H1 (cell line): ENCODE results near the gene UBXN4. TPM values are rescaled to one million over a fixed set of nuclear protein-coding genes. Genes with fewer than 3 reads are reported as not detected.

Experiments
- CTCF ChIA-PET: fragments of 300-600 bp; sonication (Branson Sonifier 250); formaldehyde crosslinking; loops from one replicate; lab custom pipeline; 2021; ENCODE audit not compliant: partially characterized antibody; lab: Charles Lee
- POLR2A ChIA-PET: fragments of 300-600 bp; sonication (Branson Sonifier 250); formaldehyde crosslinking; loops from one replicate; lab custom pipeline; 2021; ENCODE audit warnings: inconsistent platforms; ENCODE audit not compliant: partially characterized antibody; lab: Charles Lee
- DNase-seq, 2 experiments: peaks; one replicate each; pipeline versions ENCODE4 v3.0.0 to v3.0.0-alpha.2; 2010 to 2022; ENCODE audit warnings: low spot score in 2 of 2, low read depth in 1 of 2, mixed read lengths in 1 of 2
- FAIRE-seq: peaks from 2 replicates; lab custom pipeline; 2011; peaks lifted over from hg19 to GRCh38; lab: Jason Lieb, UNC
- H2AFZ ChIP-seq: 2 replicates; pipeline ENCODE4 v1.8.1; 2012; ENCODE audit warnings: low read length, inconsistent platforms
- H2AK5ac ChIP-seq: 2 replicates; pipeline ENCODE4 v1.6.1; 2013; ENCODE audit warnings: low read depth, low read length
- H2BK120ac ChIP-seq: replicated peaks from 2 replicates; pipeline ENCODE3; 2013; ENCODE audit warnings: low read depth, low read length, inconsistent platforms
- H2BK12ac ChIP-seq: 2 replicates; pipeline ENCODE4 v1.6.1; 2013; ENCODE audit warnings: low read depth, low read length
- H2BK15ac ChIP-seq: 2 replicates; pipeline ENCODE4 v1.6.1; 2013; ENCODE audit warnings: low read length
- H2BK20ac ChIP-seq: 2 replicates; pipeline ENCODE4 v1.6.1; 2013; ENCODE audit warnings: low read length
- H2BK5ac ChIP-seq: 2 replicates; pipeline ENCODE4 v1.6.1; 2013; ENCODE audit warnings: low read depth, low read length
- H3K14ac ChIP-seq: 2 replicates; pipeline ENCODE4 v1.6.1; 2013; ENCODE audit warnings: inconsistent platforms; ENCODE audit not compliant: insufficient read length
- H3K18ac ChIP-seq: 2 replicates; pipeline ENCODE4 v1.6.1; 2013; ENCODE audit warnings: low read length; ENCODE audit errors: extremely low read depth
- H3K23ac ChIP-seq: 2 replicates; pipeline ENCODE4 v1.6.1; 2013; ENCODE audit warnings: inconsistent platforms; ENCODE audit not compliant: insufficient read length
- H3K23me2 ChIP-seq: 2 replicates; pipeline ENCODE4 v1.6.1; 2013; ENCODE audit warnings: low read depth, low read length
- H3K27ac ChIP-seq: 2 replicates; pipeline ENCODE4 v1.6.1; 2011; ENCODE audit warnings: low read depth, low read length, inconsistent platforms
- H3K27me3 ChIP-seq, 4 experiments: replicated peaks in 1 of 4; 1 replicate in 1 of 4; 2 replicates in 3 of 4; pipeline versions ENCODE4 v1.6.1 to v1.8.1; 2011 to 2013; ENCODE audit warnings: low read length in 3 of 4, mild to moderate bottlenecking in 3 of 4, inconsistent platforms in 2 of 4, mixed read lengths in 2 of 4, moderate library complexity in 1 of 4; ENCODE audit not compliant: control insufficient read depth in 3 of 4, insufficient read depth in 3 of 4; ENCODE audit errors: extremely low read depth in 1 of 4
- H3K36me3 ChIP-seq, 4 experiments: 2 replicates each; pipeline versions ENCODE4 v1.6.1 to v1.8.1; 2011 to 2013; ENCODE audit warnings: mild to moderate bottlenecking in 4 of 4, low read length in 3 of 4, moderate library complexity in 2 of 4, control low read depth in 1 of 4, inconsistent platforms in 1 of 4; ENCODE audit not compliant: insufficient read depth in 4 of 4, control insufficient read depth in 2 of 4
- H3K4ac ChIP-seq: replicated peaks from 2 replicates; pipeline ENCODE3; 2013; ENCODE audit warnings: low read length, low read depth, mixed read lengths, inconsistent platforms; ENCODE audit not compliant: insufficient read length
- H3K4me1 ChIP-seq, 4 experiments: replicated peaks in 1 of 4; 1 replicate in 1 of 4; 2 replicates in 3 of 4; pipeline versions ENCODE4 v1.6.1 to v1.8.1; 2011 to 2013; ENCODE audit warnings: low read length in 3 of 4, inconsistent platforms in 2 of 4, mixed read lengths in 1 of 4; ENCODE audit not compliant: insufficient read depth in 4 of 4, control insufficient read depth in 3 of 4
- H3K4me2 ChIP-seq, 2 experiments: 2 replicates each; pipeline versions ENCODE4 v1.6.1 to v1.8.1; 2011 to 2013; ENCODE audit warnings: low read depth in 2 of 2, low read length in 2 of 2, control low read depth in 1 of 2, inconsistent platforms in 1 of 2, mild to moderate bottlenecking in 1 of 2; ENCODE audit not compliant: insufficient read depth in 1 of 2
- H3K4me3 ChIP-seq, 4 experiments: fragments of 200-600, 300-600 bp in 1 of 4; sonication (generic), shearing (Covaris generic), sonication (Bioruptor Twin) in 1 of 4; 2 replicates each; pipeline versions ENCODE4 v1.5.1 to v1.8.1; 2011 to 2016; ENCODE audit warnings: low read length in 4 of 4, low read depth in 3 of 4, control low read depth in 2 of 4, inconsistent platforms in 2 of 4, mild to moderate bottlenecking in 2 of 4, mixed read lengths in 1 of 4, moderate library complexity in 1 of 4; ENCODE audit not compliant: insufficient read depth in 2 of 4; ENCODE audit errors: extremely low read depth in 1 of 4
- H3K56ac ChIP-seq: replicated peaks from 2 replicates; pipeline ENCODE3; 2013; ENCODE audit warnings: low read depth, mild to moderate bottlenecking, mixed read lengths, low read length, inconsistent platforms; ENCODE audit not compliant: insufficient read length
- H3K79me1 ChIP-seq: 2 replicates; pipeline ENCODE4 v1.6.1; 2013; ENCODE audit warnings: low read depth, low read length, control low read depth
- H3K79me2 ChIP-seq, 2 experiments: 2 replicates each; pipeline versions ENCODE4 v1.6.1 to v1.8.1; 2012 to 2013; ENCODE audit warnings: low read length in 2 of 2, mild to moderate bottlenecking in 2 of 2, inconsistent platforms in 1 of 2; ENCODE audit not compliant: insufficient read depth in 2 of 2, control insufficient read depth in 1 of 2
- H3K9ac ChIP-seq, 4 experiments: replicated peaks in 1 of 4; 1 replicate in 1 of 4; 2 replicates in 3 of 4; pipeline versions ENCODE4 v1.6.1 to v1.8.1; 2011 to 2013; ENCODE audit warnings: low read depth in 3 of 4, low read length in 3 of 4, control low read depth in 2 of 4, mild to moderate bottlenecking in 2 of 4, moderate library complexity in 2 of 4, inconsistent platforms in 1 of 4; ENCODE audit errors: extremely low read depth in 1 of 4
- H3K9me3 ChIP-seq, 2 experiments: 2 replicates each; pipeline versions ENCODE4 v1.6.1 to v1.8.1; 2012 to 2013; ENCODE audit warnings: mild to moderate bottlenecking in 2 of 2, moderate library complexity in 2 of 2, control low read depth in 1 of 2, inconsistent platforms in 1 of 2, low read depth in 1 of 2, low read length in 1 of 2, mixed read lengths in 1 of 2; ENCODE audit not compliant: insufficient read depth in 2 of 2
- H4K20me1 ChIP-seq, 2 experiments: replicated peaks in 1 of 2; 2 replicates each; pipeline versions ENCODE3 to v1.8.1; 2011 to 2013; ENCODE audit warnings: inconsistent platforms in 2 of 2, low read length in 2 of 2, mild to moderate bottlenecking in 1 of 2; ENCODE audit not compliant: insufficient read depth in 2 of 2, control insufficient read depth in 1 of 2
- H4K5ac ChIP-seq: 2 replicates; pipeline ENCODE4 v1.6.1; 2013; ENCODE audit warnings: low read length, low read depth, mixed read lengths, inconsistent platforms; ENCODE audit not compliant: insufficient read length
- H4K8ac ChIP-seq: 2 replicates; pipeline ENCODE4 v1.8.0; 2013; ENCODE audit warnings: mild to moderate bottlenecking, moderate library complexity, low read length, inconsistent platforms; ENCODE audit not compliant: insufficient read depth; ENCODE audit errors: extremely low read depth
- H4K91ac ChIP-seq: replicated peaks from 2 replicates; pipeline ENCODE3; 2013; ENCODE audit warnings: low read length, mixed read lengths, inconsistent platforms; ENCODE audit not compliant: insufficient read length
- CHD1 ChIP-seq: IDR thresholded peaks from 2 replicates; pipeline ENCODE4 v1.6.1; 2012; ENCODE audit warnings: low read depth, low read length, improper control_type of control experiment
- KDM1A ChIP-seq: fragments of 200-600, 300-600 bp; sonication (generic); IDR thresholded peaks from 2 replicates; pipeline ENCODE4 v1.7.1; 2016; ENCODE audit warnings: mild to moderate bottlenecking, low read length, borderline replicate concordance
- MAX ChIP-seq: IDR thresholded peaks from 2 replicates; pipeline ENCODE4 v1.6.1; 2012; ENCODE audit warnings: inconsistent platforms
- WGBS, 2 experiments: shearing (Covaris generic) in 1 of 2; methylation state at CpG; one replicate each; pipeline versions ENCODE4 v1.1.6 to v1.1.7; 2013 to 2015; ENCODE audit warnings: low lambda C conversion rate in 2 of 2, mixed read lengths in 2 of 2, inconsistent platforms in 1 of 2, low coverage in 1 of 2, missing lambda C conversion rate in 1 of 2; ENCODE audit not compliant: insufficient replicate concordance in 2 of 2, insufficient coverage in 1 of 2, insufficient read length in 1 of 2; ENCODE audit errors: extremely low coverage in 1 of 2, missing lambda C conversion rate in 1 of 2; 5-methylcytosine and 5-hydroxymethylcytosine counted together
- polyA plus RNA-seq, 7 experiments: library from polyadenylated mRNA; depleted of rRNA in 3 of 7; stranded (reverse) in 5 of 7; unstranded in 2 of 7; fragments of >200 nt in 5 of 7; fragments of 200-250 nt in 2 of 7; gene quantifications; 1 replicate in 5 of 7; 2 replicates in 1 of 7; 4 replicates in 1 of 7; pipeline versions ENCODE4 v1.2.1 to v1.2.3, GENCODE V29; 2011 to 2013; ENCODE audit warnings: missing spikeins in 2 of 7, mixed read lengths in 2 of 7
- total RNA-seq: library from RNA; stranded (reverse); fragmentation: NEBNext Ultra II Directional; extraction: Animal tissue kit (Norgen Biotek cat#: 25700); gene quantifications from 2 replicates; pipeline ENCODE4 v1.2.1, GENCODE V29; 2021

Gene UBXN4
- total and polyA plus RNA-seq, 2 of the 8 experiments (the other 6 are each of a cell fraction or from before 2014, with no cell fraction given): 20.1 to 64.2 TPM

GRCh38 chr2:135817951-135818350 is 76.3 kb downstream of the UBXN4 start:
- Histone ChIP-seq H2BK20ac (no peak overlapping the region), H3K79me2 (no peaks in the 10 kb centered on the region), H3K4me3 (no peak overlapping the region), H3K4ac (no peak overlapping the region), H2AK5ac (no peak overlapping the region), H3K14ac (no peak overlapping the region), H3K79me1 (no peaks in the 10 kb centered on the region; the same call in 1 of the 2 replicates), H3K23me2 (no peaks in the 10 kb centered on the region), H3K9me3 (no peaks in the 10 kb centered on the region), H3K18ac (no peak overlapping the region), H4K20me1 (no peaks in the 10 kb centered on the region), H2BK120ac (no peak overlapping the region), H2BK5ac (no peak overlapping the region), H2AFZ (no peak overlapping the region), H4K91ac (no peak overlapping the region), H3K27me3 (no peaks in the 10 kb centered on the region), H3K4me2 (no peak overlapping the region), H3K56ac (no peak overlapping the region), H3K9ac (no peak overlapping the region), H2BK12ac (no peak overlapping the region), H3K27ac (no peak overlapping the region), H3K23ac (no peak overlapping the region), H3K4me1 (no peaks in the 10 kb centered on the region; a peak in 1 of 7 replicates), H2BK15ac (no peak overlapping the region), H4K8ac (no peak overlapping the region), H4K5ac (no peak overlapping the region), H3K36me3 (no peaks in the 10 kb centered on the region)
- FAIRE-seq: no peak
- POLR2A ChIA-PET: no interaction called here
- no peak for DNase-seq
- no peak for TF ChIP-seq CHD1
- no peak for TF ChIP-seq KDM1A
- no peak for TF ChIP-seq MAX
- 89% methylated on average over 4 of the region's 4 CpGs; no CpG with 5 or more reads in 1 of the 2 experiments for WGBS, 2 experiments
- CTCF ChIA-PET: interaction anchor here (2.0 to 3.5 kb wide), 3 partner anchors 15 to 19 kb away, joined by 7 to 24 read pairs (median 12); no protein-coding TSS in a partner anchor
